Stimulated activated CD8-positive, alpha-beta memory T cell treated with anti-CD3 and anti-CD28 coated beads, Interleukin-2, amount 100 ng/mL, for 48 hours (primary cell): ENCODE data around the gene TMEM145.
"Not testable (repeated sequence)": the region's sequence is repeated elsewhere in the genome, so short reads cannot be mapped to it uniquely, and the experiment has no call there.

ENCODE experiments used
- DNase-seq, 2 donors: peaks; one replicate each; pipeline ENCODE4 v3.0.0-alpha.2; 2020; ENCODE audit warnings: low read depth in 2 of 2

Gene TMEM145

DNA sequence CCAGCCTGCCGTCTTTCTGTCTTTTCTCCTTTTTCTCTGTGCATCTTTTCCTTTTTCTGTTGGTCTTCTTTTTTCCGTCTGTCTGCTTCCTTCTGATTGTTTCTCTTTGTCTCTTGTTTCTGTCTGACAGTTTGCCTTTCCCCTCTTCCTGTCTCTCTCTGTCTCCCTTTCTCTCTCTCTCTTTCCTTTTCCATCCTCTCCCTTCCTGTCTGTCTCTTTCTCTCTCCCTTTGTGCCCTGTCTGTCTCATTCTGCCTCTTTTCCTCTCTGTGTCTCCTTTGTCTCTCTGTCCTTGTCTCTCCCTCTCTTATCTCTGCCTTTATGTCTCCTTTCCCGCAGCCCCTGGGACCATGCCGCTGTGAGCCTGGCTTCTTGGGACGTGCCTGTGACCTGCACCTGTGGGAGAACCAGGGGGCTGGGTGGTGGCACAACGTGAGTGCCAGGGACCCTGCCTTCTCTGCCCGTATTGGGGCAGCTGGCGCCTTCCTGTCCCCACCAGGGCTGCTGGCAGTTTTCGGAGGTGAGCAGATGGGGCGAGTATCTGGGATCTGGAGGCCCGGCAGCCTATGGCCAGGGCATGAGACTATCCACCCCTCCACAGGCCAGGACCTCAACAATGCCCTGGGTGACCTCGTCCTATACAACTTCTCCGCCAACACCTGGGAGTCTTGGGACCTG is 21.7 kb downstream of the TMEM145 start:
- DNase-seq: no peak

DNA sequence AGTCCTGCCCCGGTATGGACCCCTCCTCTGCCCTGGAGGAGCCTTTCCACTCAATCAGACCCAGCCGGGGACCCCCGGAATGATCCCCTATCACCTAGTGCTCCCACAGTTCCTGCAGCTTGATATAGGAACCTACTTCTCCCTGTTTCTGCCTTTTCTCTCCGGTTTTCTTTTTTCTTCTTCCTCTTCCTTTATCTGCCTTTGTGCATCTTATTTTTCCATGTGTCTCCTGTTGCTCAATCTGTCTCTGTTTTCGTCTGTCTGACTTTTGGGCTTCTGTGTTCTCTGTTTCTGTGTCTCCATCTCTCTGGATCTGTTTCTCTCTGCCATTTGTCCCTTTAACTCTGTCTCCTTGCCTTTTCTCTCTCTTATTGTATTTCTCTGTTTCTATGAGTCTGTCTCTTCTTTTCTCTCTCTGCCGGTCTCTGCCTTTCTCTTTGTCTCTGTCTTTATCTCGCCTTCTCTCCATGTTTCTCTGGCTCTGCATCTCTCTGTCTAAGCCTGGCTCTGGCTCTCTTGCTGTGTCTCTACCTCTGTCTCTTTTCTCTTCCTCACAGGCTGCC is 22.3 kb downstream of the TMEM145 start:
- no peak for DNase-seq

DNA sequence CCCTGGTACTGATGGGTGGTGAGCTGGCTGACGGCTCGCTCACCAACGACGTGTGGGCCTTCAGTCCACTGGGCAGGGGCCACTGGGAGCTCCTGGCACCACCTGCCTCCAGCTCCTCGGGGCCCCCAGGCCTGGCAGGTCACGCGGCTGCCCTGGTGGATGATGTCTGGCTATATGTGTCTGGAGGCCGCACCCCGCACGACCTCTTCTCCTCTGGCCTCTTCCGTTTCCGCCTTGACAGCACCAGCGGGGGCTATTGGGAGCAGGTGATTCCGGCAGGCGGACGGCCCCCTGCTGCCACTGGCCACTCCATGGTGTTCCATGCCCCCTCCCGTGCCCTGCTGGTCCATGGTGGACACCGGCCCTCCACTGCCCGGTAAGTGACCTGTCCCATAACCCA is 22.9 kb downstream of the TMEM145 start:
- DNase-seq: no peak

DNA sequence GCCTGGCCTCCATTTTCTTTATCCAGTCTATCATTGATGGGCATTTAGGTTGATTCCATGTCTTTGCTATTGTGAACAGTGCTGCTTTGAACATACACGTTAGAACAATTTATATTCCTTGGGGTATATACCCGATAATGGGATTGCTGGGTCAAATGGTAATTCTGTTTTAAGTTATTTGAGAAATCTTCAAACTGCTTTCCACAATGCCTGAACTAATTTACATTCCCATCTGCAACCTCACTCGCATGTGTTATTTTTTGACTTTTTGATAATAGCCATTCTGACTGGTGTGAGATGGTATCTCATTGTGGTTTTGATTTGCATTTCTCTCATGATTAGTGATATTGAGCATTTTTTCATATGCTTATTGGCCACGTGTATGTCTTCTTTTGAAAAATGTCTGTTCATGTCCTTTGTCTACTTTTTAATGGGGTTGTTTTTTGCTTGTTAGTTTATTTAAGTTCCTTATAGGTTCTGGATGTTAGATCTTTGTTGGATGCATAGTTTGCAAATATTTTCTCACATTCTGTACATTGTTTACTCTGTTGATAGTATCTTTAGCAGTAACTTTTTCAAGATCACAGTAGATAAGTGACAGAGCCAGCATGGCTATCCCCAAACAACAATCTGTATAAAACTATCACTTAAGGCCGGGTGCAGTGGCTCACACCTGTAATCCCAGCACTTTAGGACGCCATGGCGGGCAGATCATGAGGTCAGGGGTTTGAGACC is 26.2 kb downstream of the TMEM145 start:
- DNase-seq: not testable (repeated sequence)

DNA sequence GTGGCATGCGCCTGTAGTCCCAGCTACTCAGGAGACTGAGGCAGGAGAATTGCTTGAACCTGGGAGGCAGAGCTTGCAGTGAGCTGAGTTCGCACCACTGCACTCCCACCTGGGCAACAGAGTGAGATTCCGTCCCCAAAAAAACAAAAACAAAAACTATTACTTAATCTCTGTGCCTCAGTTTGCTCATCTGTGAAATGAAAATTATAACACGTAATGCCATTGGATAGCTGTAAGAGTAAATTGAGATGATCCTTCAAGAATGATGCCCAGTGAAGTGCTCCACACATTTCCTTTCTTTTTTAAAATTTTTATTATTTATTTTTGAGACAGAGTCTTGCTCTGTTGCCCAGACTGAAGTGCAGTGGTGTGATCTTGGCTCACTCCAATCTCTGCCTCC is 26.8 kb downstream of the TMEM145 start:
- DNase-seq: not testable (repeated sequence)

DNA sequence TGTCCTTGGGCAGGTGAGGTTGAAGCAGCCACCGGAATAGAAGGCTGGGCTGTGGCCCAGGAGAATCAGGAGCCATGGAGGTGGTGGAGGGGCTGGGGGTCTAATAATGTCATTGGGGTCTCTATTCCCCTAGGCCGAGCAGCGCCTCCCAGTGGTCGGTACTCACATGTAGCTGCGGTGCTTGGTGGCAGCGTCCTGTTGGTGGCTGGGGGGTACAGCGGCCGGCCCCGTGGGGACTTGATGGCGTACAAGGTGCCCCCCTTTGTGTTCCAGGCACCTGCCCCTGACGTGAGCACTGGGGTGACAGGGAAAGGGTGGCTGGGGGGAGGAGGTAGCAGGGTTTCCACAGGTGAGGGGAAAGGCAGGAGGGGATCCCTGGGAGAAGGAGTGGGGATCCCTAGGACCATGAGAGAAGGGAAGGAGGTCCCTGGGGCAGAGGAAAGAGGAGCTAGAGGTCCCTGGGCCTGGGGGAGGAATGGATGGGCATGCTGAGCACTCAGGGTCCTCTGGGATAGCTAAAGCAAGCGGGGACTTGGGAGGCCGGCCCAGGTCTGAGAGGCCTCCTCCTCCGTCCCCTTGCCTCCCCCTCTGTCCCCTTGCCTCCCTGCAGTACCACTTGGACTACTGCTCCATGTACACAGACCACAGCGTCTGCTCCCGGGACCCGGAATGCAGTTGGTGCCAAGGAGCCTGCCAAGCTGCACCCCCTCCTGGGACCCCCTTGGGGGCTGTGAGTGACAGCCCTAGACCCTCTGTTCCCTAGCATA is 30.4 kb downstream of the TMEM145 start:
- DNase-seq: no peak

DNA sequence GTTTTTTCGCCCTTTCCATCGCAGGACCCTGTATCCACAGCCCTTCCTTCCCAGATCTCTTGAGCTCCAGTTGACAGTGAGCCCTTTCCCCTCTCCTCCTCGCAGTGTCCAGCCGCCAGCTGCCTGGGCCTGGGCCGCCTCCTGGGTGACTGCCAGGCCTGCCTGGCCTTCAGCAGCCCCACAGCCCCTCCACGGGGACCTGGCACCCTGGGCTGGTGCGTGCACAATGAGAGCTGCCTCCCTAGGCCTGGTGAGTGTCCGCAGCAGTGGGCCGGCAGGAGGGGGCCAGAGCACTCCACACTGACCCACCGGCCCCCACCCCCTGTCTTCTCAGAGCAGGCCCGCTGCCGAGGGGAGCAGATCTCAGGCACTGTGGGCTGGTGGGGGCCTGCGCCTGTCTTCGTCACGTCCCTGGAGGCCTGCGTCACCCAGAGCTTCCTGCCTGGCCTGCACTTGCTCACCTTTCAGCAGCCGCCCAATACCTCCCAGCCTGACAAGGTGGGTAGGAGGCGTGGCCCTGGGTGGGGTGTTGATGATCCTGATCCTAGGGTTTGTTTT is 31.3 kb downstream of the TMEM145 start:
- no peak for DNase-seq

DNA sequence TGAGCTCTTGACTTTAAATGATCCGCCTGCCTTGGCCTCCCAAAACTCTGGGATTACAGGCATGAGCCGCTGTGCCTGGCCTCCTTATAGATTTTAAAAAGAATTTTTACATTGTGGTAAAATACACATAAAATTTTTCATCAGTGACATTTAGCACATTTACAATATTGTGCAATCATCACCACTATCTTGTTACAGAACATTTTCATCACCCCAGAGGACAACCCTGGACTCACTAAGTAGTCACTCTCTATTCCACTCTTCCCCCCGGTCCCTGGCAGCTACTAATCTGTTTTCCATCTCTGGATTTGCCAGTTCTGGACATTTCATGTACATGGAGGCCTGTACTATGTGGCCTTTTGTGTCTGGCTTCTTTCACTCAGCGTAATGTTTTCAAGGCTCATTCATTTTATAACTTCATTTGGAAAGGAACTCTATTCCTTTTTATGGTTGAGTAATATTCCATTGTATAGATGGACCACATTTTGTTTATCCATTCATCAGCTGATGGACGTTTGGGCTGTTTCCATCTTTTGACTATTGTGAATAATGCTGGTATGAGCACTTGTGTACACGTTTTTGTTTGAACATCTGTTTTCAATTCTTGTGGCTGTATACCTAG is 32.2 kb downstream of the TMEM145 start:
- no peak for DNase-seq

DNA sequence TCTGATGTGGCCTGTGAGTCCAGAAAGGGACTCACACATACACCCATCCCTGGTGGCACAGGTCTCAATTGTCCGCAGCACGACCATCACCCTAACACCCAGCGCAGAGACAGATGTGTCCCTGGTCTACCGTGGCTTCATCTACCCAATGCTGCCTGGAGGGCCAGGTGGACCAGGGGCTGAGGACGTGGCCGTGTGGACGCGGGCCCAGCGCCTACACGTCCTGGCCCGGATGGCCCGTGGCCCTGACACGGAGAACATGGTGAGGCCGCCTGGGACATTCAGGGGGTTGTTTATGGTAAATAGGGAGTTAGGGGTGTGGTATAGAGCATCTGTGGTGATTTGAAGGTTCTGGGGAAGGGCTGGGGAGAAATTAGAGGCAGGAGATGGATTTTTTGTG is 35.1 kb downstream of the TMEM145 start:
- no peak for DNase-seq

DNA sequence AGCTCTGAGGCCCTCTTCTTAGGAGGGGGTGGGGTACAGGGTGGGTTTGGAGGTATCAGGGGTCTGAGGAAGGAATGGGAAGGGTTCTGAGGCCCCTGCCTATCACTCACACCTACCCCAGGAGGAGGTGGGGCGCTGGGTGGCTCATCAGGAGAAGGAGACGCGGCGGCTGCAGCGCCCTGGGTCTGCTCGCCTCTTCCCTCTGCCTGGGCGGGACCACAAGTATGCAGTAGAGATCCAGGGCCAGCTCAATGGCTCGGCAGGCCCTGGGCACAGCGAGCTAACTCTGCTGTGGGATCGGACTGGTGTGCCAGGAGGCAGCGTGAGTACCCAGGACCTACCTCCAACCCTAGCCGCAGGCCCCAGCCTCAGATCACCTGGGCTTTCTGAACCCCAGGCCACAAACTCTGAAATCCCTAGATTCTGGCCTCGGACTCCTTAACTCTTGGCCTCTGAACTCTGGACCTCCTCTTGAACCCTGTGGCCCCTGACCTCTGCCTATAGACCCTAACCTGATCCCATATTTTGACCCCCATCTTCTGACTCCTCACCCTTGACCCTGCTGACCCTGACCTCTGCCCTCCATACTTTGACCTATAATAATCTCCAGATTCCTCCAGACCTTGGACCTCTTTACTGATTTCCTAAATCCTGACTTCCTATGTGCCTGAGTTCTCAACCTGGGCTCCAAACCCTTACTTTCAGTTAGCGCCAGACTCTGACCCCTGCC is 36.4 kb downstream of the TMEM145 start:
- DNase-seq: no peak

DNA sequence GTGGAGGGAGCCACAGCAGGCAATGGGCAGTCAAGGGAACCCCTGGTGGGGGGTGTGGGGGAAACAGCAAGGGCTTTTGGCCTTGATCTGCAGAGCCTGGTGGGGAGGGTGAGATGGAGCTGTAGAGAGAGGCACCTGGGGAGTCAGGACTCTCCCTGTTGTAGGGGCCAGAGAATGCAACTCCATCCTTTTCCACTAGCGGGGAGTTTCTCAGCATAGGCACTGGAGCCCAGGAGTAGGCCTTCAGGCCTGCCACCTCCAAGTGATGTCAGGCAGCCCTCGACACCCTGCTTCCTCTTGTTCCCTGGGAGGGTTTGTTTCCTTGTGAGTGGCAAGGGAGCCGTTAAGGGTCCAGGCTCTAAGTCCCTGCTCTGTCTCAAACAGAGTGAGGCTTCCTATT is 37.3 kb downstream of the TMEM145 start:
- DNase-seq: no peak

DNA sequence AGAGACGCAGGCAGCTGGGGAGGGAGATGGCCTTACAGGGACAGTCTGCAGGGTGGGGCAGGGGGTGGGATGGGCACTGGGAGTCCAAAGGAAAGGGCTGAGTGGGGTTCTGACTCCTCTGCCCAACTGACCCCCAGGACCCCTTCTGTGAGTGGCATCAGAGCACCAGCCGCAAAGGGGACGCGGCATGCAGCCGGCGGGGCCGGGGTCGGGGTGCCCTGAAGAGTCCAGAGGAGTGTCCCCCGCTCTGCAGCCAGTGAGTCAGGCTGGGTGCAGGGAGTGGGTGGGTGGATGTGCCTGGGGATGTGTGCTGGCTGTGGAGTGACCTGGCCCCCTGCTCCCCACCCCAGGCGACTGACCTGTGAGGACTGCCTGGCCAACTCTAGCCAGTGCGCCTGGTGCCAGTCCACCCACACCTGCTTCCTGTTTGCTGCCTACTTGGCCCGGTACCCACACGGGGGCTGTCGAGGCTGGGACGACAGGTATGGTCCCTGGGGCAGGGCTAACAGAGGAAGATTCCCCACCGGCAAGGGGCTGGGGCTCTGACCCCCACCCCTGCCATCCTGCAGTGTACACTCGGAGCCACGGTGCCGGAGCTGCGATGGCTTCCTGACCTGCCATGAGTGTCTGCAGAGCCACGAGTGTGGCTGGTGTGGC is 38.1 kb downstream of the TMEM145 start:
- no peak for DNase-seq

DNA sequence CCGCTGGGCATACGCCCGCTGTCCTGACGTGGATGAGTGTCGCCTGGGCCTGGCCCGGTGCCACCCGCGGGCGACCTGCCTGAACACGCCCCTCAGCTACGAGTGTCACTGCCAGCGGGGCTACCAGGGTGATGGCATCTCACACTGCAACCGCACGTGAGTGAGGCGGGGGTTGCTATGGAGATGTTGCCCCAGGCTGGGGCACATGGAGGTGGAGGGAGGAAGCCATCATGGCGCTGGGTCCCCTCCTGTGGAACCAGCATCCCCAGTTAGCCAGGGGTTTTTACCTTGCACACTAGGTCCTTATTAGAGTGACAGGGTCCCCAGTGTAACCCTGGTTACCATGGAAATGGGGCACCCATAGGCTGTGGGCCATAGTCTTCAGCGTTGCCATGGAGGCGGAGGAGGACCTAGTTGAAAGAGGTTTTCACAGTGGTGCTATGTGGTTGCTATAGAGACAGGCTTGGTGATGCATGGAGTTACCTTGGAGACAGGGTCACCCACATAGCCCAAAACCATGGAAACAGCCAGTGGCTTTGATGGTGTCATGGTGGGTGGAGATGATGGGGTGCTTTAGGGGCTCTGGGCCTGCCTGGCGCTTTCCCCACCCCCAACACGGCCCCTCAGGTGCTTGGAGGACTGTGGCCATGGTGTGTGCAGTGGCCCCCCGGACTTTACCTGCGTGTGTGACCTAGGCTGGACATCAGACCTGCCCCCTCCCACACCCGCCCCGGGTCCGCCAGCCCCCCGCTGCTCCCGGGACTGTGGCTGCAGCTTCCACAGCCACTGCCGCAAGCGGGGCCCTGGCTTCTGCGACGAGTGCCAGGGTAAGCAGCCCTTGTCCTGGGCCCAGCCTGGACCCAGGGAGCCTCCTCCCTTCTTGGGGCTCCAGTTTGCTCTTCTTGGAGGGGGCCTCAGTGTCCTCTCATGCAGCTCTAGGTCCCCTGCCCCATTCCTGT is 39.5 kb downstream of the TMEM145 start:
- no peak for DNase-seq

DNA sequence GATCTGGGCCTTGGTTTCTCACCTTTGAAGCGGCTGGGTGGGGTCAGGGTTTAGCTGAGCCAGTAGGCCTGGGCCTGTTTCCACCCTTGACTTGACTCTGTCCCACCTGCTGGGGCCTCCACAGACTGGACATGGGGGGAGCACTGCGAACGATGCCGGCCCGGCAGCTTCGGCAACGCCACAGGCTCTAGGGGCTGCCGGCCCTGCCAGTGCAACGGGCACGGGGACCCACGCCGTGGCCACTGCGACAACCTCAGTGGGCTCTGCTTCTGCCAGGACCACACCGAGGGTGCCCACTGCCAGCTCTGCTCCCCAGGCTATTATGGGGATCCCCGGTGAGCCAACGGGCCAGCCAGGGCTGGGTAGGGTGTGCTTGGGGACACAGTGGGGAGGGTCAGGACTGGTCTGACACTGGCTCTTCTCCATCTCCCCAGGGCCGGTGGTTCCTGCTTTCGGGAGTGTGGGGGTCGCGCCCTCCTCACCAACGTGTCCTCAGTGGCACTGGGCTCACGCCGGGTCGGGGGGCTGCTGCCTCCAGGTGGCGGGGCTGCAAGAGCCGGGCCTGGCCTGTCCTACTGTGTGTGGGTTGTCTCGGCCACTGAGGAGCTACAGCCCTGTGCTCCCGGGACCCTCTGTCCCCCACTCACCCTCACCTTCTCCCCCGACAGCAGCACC is 40.4 kb downstream of the TMEM145 start:
- DNase-seq: no peak

DNA sequence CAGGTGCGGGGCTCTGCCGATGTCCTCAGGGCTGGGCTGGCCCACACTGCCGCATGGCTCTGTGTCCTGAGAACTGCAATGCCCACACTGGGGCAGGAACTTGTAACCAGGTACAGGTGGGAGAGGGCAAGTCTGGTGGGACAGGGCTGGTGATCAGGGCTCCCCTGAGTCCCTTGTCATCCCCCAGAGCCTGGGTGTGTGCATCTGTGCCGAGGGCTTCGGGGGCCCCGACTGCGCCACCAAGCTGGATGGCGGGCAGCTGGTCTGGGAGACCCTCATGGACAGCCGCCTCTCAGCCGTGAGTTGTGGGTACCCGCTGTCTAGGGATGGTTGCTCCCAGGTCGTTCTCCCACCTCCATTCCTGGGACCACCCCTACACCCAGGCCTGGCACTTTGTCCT is 42.8 kb downstream of the TMEM145 start:
- DNase-seq: no peak

DNA sequence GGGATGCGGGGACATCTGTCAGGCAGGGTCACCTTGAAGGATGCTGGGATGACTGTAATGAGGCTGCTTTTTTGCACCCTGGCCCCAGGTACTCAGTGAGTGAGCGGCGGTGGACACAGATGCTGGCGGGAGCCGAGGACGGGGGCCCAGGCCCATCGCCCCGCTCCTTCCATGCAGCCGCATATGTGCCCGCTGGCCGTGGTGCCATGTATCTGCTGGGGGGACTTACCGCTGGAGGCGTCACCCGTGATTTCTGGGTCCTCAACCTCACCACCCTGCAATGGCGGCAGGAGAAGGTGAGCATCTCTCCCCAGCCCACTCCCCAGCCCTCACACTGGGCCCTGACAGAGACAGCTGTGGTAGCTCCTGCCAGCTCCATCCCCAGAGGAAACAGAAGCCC is 43.6 kb downstream of the TMEM145 start:
- DNase-seq: no peak

DNA sequence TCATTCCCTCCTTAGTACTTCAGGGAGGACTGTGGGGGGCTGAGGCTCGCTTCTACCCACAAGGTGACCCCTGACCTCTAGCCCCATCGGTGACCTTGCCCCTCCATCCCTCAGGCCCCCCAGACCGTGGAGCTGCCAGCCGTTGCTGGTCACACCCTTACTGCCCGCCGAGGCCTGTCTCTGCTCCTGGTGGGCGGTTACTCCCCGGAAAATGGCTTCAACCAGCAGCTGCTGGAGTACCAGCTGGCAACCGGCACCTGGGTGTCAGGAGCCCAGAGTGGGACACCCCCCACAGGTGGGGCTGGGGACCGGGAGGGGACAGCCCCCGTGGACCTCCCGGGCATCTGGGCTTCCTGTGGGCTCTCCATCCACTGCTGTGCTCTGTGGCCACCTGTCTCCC is 44.2 kb downstream of the TMEM145 start:
- DNase-seq: no peak

DNA sequence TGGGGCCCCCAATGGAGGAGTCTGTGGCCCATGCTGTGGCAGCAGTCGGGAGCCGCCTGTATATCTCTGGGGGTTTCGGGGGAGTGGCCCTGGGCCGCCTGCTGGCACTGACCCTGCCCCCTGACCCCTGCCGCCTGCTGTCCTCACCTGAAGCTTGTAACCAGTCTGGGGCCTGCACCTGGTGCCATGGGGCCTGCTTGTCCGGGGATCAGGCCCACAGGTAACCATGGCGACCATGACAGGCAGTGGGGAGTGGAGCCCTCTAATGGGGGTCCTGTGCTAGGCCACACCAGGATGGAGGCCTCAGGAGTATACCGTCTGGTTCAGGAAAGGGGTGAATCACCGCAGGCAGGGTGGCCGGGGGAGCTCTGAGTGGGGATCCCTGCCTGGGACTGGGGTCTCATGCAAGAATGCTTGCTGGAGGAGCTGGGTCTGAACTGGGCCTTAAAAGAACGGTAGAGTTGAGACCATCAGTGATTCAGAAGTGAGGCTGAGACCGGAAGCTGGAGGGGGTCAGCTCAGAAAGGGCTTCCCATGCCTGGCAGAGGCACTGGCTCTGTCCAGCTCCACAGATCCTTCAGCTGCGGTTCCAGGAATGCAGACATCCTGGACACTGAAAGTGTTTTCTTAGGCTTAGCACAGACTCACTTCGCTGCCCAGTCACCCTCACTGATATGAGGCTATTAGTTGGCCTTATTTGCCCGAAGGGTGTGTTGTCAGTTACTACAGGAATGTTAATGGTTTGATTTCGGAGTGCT is 47.9 kb downstream of the TMEM145 start:
- DNase-seq: no peak
